ENCODE data around the gene RAD51B.

DNA sequence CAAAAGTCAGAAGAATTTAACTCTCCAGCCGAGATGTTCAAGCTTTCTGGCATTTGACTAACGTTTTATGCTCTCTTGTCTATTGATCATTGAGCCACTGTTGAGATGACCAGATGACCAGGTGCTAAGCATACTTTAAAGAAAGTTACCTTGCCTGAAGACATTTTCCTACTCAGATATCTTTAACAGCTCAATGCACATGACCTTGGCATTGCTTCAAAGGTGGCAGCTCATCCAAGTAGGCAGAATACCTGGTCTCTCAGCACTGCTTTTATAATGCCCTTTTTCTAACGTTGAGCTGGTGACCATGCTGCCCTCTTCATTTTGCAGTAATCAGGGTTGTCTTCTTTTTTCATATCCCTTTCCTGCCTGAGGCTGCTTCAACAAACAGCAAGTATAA lies 358.1 kb downstream of the RAD51B start:
- TF ChIP-seq, protein P1, sequence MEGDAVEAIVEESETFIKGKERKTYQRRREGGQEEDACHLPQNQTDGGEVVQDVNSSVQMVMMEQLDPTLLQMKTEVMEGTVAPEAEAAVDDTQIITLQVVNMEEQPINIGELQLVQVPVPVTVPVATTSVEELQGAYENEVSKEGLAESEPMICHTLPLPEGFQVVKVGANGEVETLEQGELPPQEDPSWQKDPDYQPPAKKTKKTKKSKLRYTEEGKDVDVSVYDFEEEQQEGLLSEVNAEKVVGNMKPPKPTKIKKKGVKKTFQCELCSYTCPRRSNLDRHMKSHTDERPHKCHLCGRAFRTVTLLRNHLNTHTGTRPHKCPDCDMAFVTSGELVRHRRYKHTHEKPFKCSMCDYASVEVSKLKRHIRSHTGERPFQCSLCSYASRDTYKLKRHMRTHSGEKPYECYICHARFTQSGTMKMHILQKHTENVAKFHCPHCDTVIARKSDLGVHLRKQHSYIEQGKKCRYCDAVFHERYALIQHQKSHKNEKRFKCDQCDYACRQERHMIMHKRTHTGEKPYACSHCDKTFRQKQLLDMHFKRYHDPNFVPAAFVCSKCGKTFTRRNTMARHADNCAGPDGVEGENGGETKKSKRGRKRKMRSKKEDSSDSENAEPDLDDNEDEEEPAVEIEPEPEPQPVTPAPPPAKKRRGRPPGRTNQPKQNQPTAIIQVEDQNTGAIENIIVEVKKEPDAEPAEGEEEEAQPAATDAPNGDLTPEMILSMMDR (conservative IDR thresholded peaks at IDR 0.05), result no peak
- no peak for TF ChIP-seq EZH2 (IDR thresholded peaks at IDR 0.05; ENCODE audit: low read depth)
